ENCODE data around the gene OR2L3. TPM values are rescaled to one million over a fixed set of nuclear protein-coding genes. Genes with fewer than 3 reads are reported as not detected.

OR2L3 gene
- total RNA-seq, 1 donor from 2014 or later, result not detected

Other genes starting within 250 kb of the OR2L3 start
- not detected in 2 replicates for gene OR14A16, start 222.7 kb upstream of the OR2L3 start, total RNA-seq
- not detected in 2 replicates for gene OR11L1, start 204.9 kb upstream of the OR2L3 start, total RNA-seq
- gene TRIM58, start 189.6 kb upstream of the OR2L3 start, total RNA-seq, result not detected in 2 replicates
- gene OR2W3, start 151.2 kb upstream of the OR2L3 start, total RNA-seq, result not detected in 2 replicates
- gene OR2T8, start 126.6 kb upstream of the OR2L3 start, total RNA-seq, result not detected in 2 replicates
- gene OR2AJ1, start 121.9 kb upstream of the OR2L3 start, total RNA-seq, result not detected in 2 replicates
- not detected in 2 replicates for gene OR2L8, start 98.0 kb upstream of the OR2L3 start, total RNA-seq
- not detected in 2 replicates for gene OR2AK2, start 81.6 kb upstream of the OR2L3 start, total RNA-seq
- not detected in 2 replicates for gene OR2L5, start 33.2 kb upstream of the OR2L3 start, total RNA-seq
- gene OR2L2, start 16.8 kb upstream of the OR2L3 start, total RNA-seq, result not detected in 2 replicates
- not detected in 2 replicates for gene OR2L13, start 48.3 kb downstream of the OR2L3 start, total RNA-seq
- gene OR2M5, start 98.3 kb downstream of the OR2L3 start, total RNA-seq, result not detected in 2 replicates
- gene OR2M2, start 128.0 kb downstream of the OR2L3 start, total RNA-seq, result not detected in 2 replicates
- not detected in 2 replicates for gene OR2M3, start 150.4 kb downstream of the OR2L3 start, total RNA-seq
- gene OR2M4, start 184.6 kb downstream of the OR2L3 start, total RNA-seq, result not detected in 2 replicates
- not detected in 2 replicates for gene OR2T33, start 231.1 kb downstream of the OR2L3 start, total RNA-seq

All from myocyte (in vitro differentiated cells).